GM12865 (cell line): ENCODE results near the gene TMEM107.
"Not testable (repeated sequence)": the region's sequence is repeated elsewhere in the genome, so short reads cannot be mapped to it uniquely, and the experiment has no call there.

Source experiments
- DNase-seq: peaks from one replicate; pipeline ENCODE4 v3.0.0; 2010; ENCODE audit warnings: low read depth
- H3K4me3 ChIP-seq: 2 replicates; pipeline ENCODE4 v1.5.1; 2011; ENCODE audit warnings: mild to moderate bottlenecking, low read depth, low read length, control low read depth
- CTCF ChIP-seq: IDR thresholded peaks from 2 replicates; pipeline ENCODE4 v1.5.1; 2011; ENCODE audit warnings: low read length, control low read depth, low read depth, inconsistent platforms; ENCODE audit not compliant: insufficient read depth; ENCODE audit errors: missing control alignments

TMEM107 gene

GRCh38 chr17:8220783-8221662, 44.8 kb upstream of the TMEM107 start:
- peak; percentile 93 for DNase-seq
- H3K4me3 ChIP-seq = peak overlapping the region; percentile 58
- no peak for TF ChIP-seq CTCF

- not testable (repeated sequence) for H3K4me3 ChIP-seq, DNase-seq
Observed at GRCh38 chr17:8214000-8214399, 37.8 kb upstream of the TMEM107 start.

- no peak for TF ChIP-seq CTCF
- H3K4me3 ChIP-seq = no peak overlapping the region
- no peak for DNase-seq
Observed at GRCh38 chr17:8212312-8213180, 36.4 kb upstream of the TMEM107 start.

GRCh38 chr17:8210761-8211458, 34.7 kb upstream of the TMEM107 start:
- peak overlapping the region; percentile 86 for H3K4me3 ChIP-seq
- no peak for TF ChIP-seq CTCF
- DNase-seq = no peak

- TF ChIP-seq CTCF = no peak
- peak within 1 kb of the TSS; percentile 86 for H3K4me3 ChIP-seq
- peak; percentile 98 for DNase-seq
Observed at GRCh38 chr17:8209907-8210760, 34.0 kb upstream of the TMEM107 start, which contains the start of gene AURKB. Gene AURKB (minus strand): TSS chr17:8210575. CDS start chr17:8210224, 351 bp downstream.

GRCh38 chr17:8206536-8206935, 30.4 kb upstream of the TMEM107 start:
- TF ChIP-seq CTCF = no peak

More at GRCh38 chr17:8206536-8206935, 30.4 kb upstream of the TMEM107 start:
- H3K4me3 ChIP-seq = no peak overlapping the region
- DNase-seq = no peak
